PC-9 (cell line): ENCODE measurements around the gene GTPBP10. TPM values are rescaled to one million over a fixed set of nuclear protein-coding genes. Genes with fewer than 3 reads are reported as not detected.
A peak's percentile ranks its signal among the peaks of the same experiment; 100 is the strongest.

Source experiments
- BruUV-seq: library from RNA; stranded (reverse); fragments of 400-500 nt; replicated peaks from 2 replicates; lab custom pipeline; 2021; lab: Mats Ljungman, UMichigan
- CTCF ChIA-PET: fragments of 300-600 bp; sonication (Branson Sonifier 250); formaldehyde crosslinking; loops from one replicate; lab custom pipeline; 2022; ENCODE audit warnings: antibody characterized with exemption; lab: Charles Lee
- POLR2A ChIA-PET: fragments of 300-600 bp; sonication (Branson Sonifier 250); formaldehyde crosslinking; loops from one replicate; lab custom pipeline; 2022; ENCODE audit warnings: antibody characterized with exemption; ENCODE audit not compliant: unreplicated experiment; lab: Charles Lee
- DNase-seq, 2 experiments: peaks; one replicate each; pipeline versions ENCODE4 v3.0.0 to v3.0.0-alpha.2; 2015 to 2022; ENCODE audit warnings: mixed read lengths in 1 of 2
- H2AFZ ChIP-seq: fragments of 200-600 bp; sonication (generic); 2 replicates; pipeline ENCODE4 v1.8.1; 2017; ENCODE audit warnings: antibody characterized with exemption
- H3F3A ChIP-seq: fragments of 200-600 bp; sonication (generic); 2 replicates; pipeline ENCODE4 v1.8.1; 2017; ENCODE audit warnings: antibody characterized with exemption, mild to moderate bottlenecking, low read depth; ENCODE audit not compliant: insufficient read depth
- H3K27ac ChIP-seq: fragments of 200-600 bp; sonication (generic); 2 replicates; pipeline ENCODE4 v1.6.1; 2016; ENCODE audit warnings: mixed run types
- H3K27me3 ChIP-seq: fragments of 200-600 bp; sonication (generic); 2 replicates; pipeline ENCODE4 v1.6.1; 2016; ENCODE audit warnings: low read depth, mixed run types; ENCODE audit not compliant: insufficient read depth
- H3K36me3 ChIP-seq: fragments of 200-600 bp; sonication (generic); 2 replicates; pipeline ENCODE4 v1.6.1; 2016; ENCODE audit warnings: low read depth, mixed run types
- H3K4me1 ChIP-seq: fragments of 200-600 bp; sonication (generic); replicated peaks from 2 replicates; pipeline ENCODE4 v1.6.1; 2016; ENCODE audit warnings: mixed run types; ENCODE audit not compliant: insufficient read depth
- H3K4me2 ChIP-seq: fragments of 200-600 bp; sonication (generic); 2 replicates; pipeline ENCODE4 v1.6.1; 2017; ENCODE audit warnings: mixed run types
- H3K4me3 ChIP-seq: fragments of 200-600 bp; sonication (generic); 2 replicates; pipeline ENCODE4 v1.6.1; 2016; ENCODE audit warnings: mixed run types
- H3K79me2 ChIP-seq: fragments of 200-600 bp; sonication (generic); 2 replicates; pipeline ENCODE4 v1.6.1; 2017; ENCODE audit warnings: low read depth, mixed run types
- H3K9me2 ChIP-seq: fragments of 200-600 bp; sonication (generic); 2 replicates; pipeline ENCODE4 v1.8.1; 2017; ENCODE audit warnings: mild to moderate bottlenecking; ENCODE audit not compliant: insufficient read depth
- H3K9me3 ChIP-seq: fragments of 200-600 bp; sonication (generic); 2 replicates; pipeline ENCODE4 v1.8.1; 2016; ENCODE audit warnings: low read depth; ENCODE audit not compliant: insufficient read depth
- H4K20me1 ChIP-seq: fragments of 200-600 bp; sonication (generic); 2 replicates; pipeline ENCODE4 v1.8.1; 2017; ENCODE audit not compliant: insufficient read depth
- EZH2 ChIP-seq: fragments of 200-600 bp; sonication (generic); IDR thresholded peaks from 2 replicates; pipeline ENCODE4 v1.8.0; 2017; ENCODE audit warnings: antibody characterized with exemption, low read depth
- intact Hi-C: fragments of 100-400 bp; cut with micrococcal nuclease; formaldehyde crosslinking; loops from one replicate; pipeline ENCODE4 v1.10.0; 2022; ENCODE audit not compliant: unreplicated experiment
- total RNA-seq: library from RNA; stranded (reverse); gene quantifications from 2 replicates; pipeline ENCODE4 v1.2.3, GENCODE V29; 2021
- TF ChIP-seq, protein P1 (sequence below): fragments of 200-600 bp; sonication (generic); conservative IDR thresholded peaks from 2 replicates; pipeline ENCODE4 v1.6.1; 2017; ENCODE audit warnings: mixed run types, antibody characterized with exemption, mild to moderate bottlenecking, moderate library complexity

The GTPBP10 gene
- total RNA-seq, 1 experiment from 2014 or later = 36.7 TPM

DNA sequence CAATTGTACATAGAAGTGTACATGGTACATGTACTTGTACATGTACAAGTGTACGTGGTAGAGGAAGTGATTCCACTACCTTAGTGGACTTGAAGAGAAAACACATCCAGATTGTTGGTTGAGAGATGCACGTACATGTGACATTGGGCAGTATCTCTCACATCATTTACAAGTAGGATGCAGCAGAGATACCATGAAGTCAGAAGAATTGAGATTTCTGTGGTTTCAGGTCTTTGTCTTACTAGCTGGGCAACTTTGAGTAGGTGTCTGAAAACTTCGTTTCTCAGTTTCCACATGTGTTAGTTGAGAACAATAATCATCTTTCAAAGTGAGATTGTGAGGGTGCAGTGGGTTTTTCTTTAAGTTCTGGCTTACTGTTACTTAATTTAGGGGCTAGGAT is 78.2 kb downstream of the GTPBP10 start:
- Histone ChIP-seq H3F3A (no peaks in the 10 kb centered on the region), H2AFZ (no peak overlapping the region), H3K9me3 (no peaks in the 10 kb centered on the region), H3K79me2 (no peaks in the 10 kb centered on the region), H4K20me1 (no peaks in the 10 kb centered on the region), H3K36me3 (no peaks in the 10 kb centered on the region), H3K9me2 (no peaks in the 10 kb centered on the region), H3K4me1 (0 out of 2 replicates have a peak, but pooled peaks cover 8% of the 10 kb centered on the region), H3K27me3 (no peaks in the 10 kb centered on the region), H3K27ac (no peak overlapping the region), H3K4me2 (no peak overlapping the region), H3K4me3 (no peak overlapping the region)
- TF ChIP-seq, protein P1, sequence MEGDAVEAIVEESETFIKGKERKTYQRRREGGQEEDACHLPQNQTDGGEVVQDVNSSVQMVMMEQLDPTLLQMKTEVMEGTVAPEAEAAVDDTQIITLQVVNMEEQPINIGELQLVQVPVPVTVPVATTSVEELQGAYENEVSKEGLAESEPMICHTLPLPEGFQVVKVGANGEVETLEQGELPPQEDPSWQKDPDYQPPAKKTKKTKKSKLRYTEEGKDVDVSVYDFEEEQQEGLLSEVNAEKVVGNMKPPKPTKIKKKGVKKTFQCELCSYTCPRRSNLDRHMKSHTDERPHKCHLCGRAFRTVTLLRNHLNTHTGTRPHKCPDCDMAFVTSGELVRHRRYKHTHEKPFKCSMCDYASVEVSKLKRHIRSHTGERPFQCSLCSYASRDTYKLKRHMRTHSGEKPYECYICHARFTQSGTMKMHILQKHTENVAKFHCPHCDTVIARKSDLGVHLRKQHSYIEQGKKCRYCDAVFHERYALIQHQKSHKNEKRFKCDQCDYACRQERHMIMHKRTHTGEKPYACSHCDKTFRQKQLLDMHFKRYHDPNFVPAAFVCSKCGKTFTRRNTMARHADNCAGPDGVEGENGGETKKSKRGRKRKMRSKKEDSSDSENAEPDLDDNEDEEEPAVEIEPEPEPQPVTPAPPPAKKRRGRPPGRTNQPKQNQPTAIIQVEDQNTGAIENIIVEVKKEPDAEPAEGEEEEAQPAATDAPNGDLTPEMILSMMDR = no peak
- no peak for TF ChIP-seq EZH2
- POLR2A ChIA-PET = no interaction called here
- no TSS peak for BruUV-seq
- CTCF ChIA-PET = no interaction called here
- no peak for DNase-seq
- intact Hi-C loops = loop anchor here (5.0 kb wide), 1 partner anchor 162 kb away; no protein-coding TSS in a partner anchor

DNA sequence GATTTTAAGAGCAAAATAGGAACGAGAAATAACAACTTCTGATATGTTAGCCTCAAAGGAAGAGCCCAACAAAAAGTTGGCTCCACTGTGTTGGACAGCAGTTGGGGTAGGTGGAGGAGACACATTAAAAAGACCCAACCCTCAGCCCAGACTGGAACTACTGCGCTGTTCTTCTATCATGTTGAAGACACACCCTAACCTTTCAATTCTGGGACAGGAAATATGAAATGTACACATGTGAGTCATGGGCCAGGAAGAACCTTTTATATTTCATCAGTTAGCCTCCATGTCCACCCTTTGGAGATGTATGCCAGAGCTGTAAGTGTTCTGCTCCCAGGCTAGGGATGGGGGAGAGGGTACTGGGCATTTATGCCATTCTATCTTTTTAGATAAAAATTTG is 78.9 kb downstream of the GTPBP10 start:
- no peaks in the 10 kb centered on the region for H3K9me2 ChIP-seq
- H3K4me2 ChIP-seq = no peak overlapping the region
- intact Hi-C loops = loop anchor here (5.0 kb wide), 1 partner anchor 163 kb away; no protein-coding TSS in a partner anchor
- BruUV-seq = no TSS peak
- H3F3A ChIP-seq = no peaks in the 10 kb centered on the region
- ChIA-PET POLR2A (no interaction called here), CTCF (no interaction called here)
- H2AFZ ChIP-seq = no peak overlapping the region
- no peaks in the 10 kb centered on the region for H3K79me2 ChIP-seq
- no peaks in the 10 kb centered on the region for H4K20me1 ChIP-seq
- H3K27me3 ChIP-seq = no peaks in the 10 kb centered on the region
- no peaks in the 10 kb centered on the region for H3K9me3 ChIP-seq
- H3K36me3 ChIP-seq = no peaks in the 10 kb centered on the region
- TF ChIP-seq, protein P1 = no peak
- TF ChIP-seq EZH2 = no peak
- H3K4me3 ChIP-seq = no peak overlapping the region
- 0 out of 2 replicates have a peak, but pooled peaks cover 8% of the 10 kb centered on the region for H3K4me1 ChIP-seq
- no peak overlapping the region for H3K27ac ChIP-seq
- peak in 1 of 2 experiments; percentile 36 for DNase-seq

DNA sequence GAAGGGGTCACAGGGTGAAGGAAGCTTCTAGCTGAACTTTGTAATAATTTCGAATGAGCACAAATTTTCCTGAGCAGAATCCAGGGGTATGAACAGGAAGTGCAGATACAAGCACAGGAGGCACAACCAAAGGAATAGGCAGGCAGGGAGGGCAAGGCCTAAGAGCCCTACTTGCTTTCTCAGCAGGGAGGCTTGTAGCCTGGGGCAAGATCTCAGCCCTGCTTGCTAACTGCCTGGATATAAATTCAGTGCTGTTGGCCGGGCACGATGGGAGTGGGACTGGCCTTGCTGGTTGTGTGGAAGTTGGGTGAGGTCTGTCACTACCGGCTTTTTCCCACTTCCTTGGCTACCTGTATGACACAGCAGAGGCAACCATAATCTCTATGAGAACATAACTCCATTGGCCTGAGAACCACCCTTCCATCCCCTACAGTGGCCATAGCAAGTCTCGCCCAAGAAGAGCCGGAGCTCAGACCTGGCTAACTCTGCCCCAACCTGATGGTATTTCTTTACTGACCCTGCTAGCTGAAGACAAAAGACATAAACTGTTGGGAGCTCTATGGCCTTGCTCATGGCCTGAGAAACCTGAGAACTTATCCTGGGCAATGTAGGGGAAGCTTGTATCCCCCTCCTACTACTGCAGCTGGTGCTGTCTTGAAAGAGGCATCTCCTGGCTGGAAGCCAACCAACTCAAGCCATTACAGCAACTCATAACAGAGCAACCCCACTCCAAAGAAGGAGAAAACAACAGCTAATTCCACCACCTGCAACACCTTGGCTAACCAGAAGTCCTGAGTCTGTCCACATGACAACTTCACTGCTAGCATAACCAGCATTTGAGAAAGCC is 84.3 kb downstream of the GTPBP10 start:
- H3K4me1 ChIP-seq = 0 out of 2 replicates have a peak, but pooled peaks cover under 1% of the 10 kb centered on the region
- TF ChIP-seq EZH2 = no peak
- TF ChIP-seq, protein P1 = no peak
- peaks cover 4% of the 10 kb centered on the region; the same call in 1 of the 2 replicates for H3K9me3 ChIP-seq
- no peak overlapping the region for H3K4me2 ChIP-seq
- H3F3A ChIP-seq = no peaks in the 10 kb centered on the region
- BruUV-seq = no TSS peak
- CTCF ChIA-PET = no interaction called here
- H3K27me3 ChIP-seq = no peaks in the 10 kb centered on the region
- no peak overlapping the region for H3K27ac ChIP-seq
- H4K20me1 ChIP-seq = no peaks in the 10 kb centered on the region
- peak overlapping the region; percentile 5; the same call in 1 of the 2 replicates for H2AFZ ChIP-seq
- H3K4me3 ChIP-seq = no peak overlapping the region
- no peak for DNase-seq
- no peaks in the 10 kb centered on the region for H3K79me2 ChIP-seq
- POLR2A ChIA-PET = no interaction called here
- H3K9me2 ChIP-seq = no peaks in the 10 kb centered on the region
- intact Hi-C loops = no loop called here
- no peaks in the 10 kb centered on the region for H3K36me3 ChIP-seq
